Sciatic nerve (tissue), 2 donors: ENCODE measurements around the gene USP5. TPM values are rescaled to one million over a fixed set of nuclear protein-coding genes. Genes with fewer than 3 reads are reported as not detected.
"Not testable (repeated sequence)": the region's sequence is repeated elsewhere in the genome, so short reads cannot be mapped to it uniquely, and the experiment has no call there.

ENCODE experiments used
- ATAC-seq: fragments of 200-7000 bp; cut with Tn5 transposase; one replicate; pipeline ENCODE4 v1.9.1; 2020; ENCODE audit warnings: mild to moderate bottlenecking, moderate library complexity
- DNase-seq: peaks from one replicate; pipeline ENCODE4 v3.0.0-alpha.2; 2020; ENCODE audit warnings: low spot score
- intact Hi-C: fragments of 100-400 bp; cut with DNase I; formaldehyde crosslinking; loops from one replicate; pipeline ENCODE4 v1.14.2; 2022
- total RNA-seq: library from RNA; stranded (reverse); fragmentation: NEBNext Ultra II Directional; extraction: Animal tissue kit (Norgen Biotek cat#: 25700); gene quantifications from one replicate; pipeline ENCODE4 v1.2.1, GENCODE V29; 2021
- donor health status: DM: no; HTN: no; CAD: no.
- donor health status: DM: no; HTN: no; CAD: no.

Gene USP5
- total RNA-seq, 1 donor from 2014 or later: 70.1 TPM

GRCh38 chr12:6894321-6894720 lies 42.4 kb downstream of the USP5 start:
- DNase-seq: no peak
- intact Hi-C loops: no loop called here
- ATAC-seq: no peak

GRCh38 chr12:6896846-6897435 lies 45.0 kb downstream of the USP5 start:
- ATAC-seq (no peak), DNase-seq (no peak)
- intact Hi-C loops: no loop called here

- intact Hi-C loops: no loop called here
- DNase-seq: no peak
- no peak for ATAC-seq
These were observed 47.5 kb downstream of the USP5 start for GRCh38 chr12:6899427-6899826.

GRCh38 chr12:6899837-6900519 lies 48.0 kb downstream of the USP5 start:
- peak; percentile 78 for DNase-seq
- intact Hi-C loops: no loop called here
- ATAC-seq: no peak

GRCh38 chr12:6902448-6902847 lies 50.5 kb downstream of the USP5 start:
- intact Hi-C loops: no loop called here
- no peak for ATAC-seq
- no peak for DNase-seq

GRCh38 chr12:6903722-6904121 lies 51.8 kb downstream of the USP5 start:
- no peak for ATAC-seq
- intact Hi-C loops: no loop called here
- no peak for DNase-seq

GRCh38 chr12:6904280-6905276 lies 52.6 kb downstream of the USP5 start, which contains the start of gene LRRC23:
Gene LRRC23, plus strand, starts transcription at chr12:6904822. Its CDS starts 812 bp downstream, at chr12:6905634.
- intact Hi-C loops: no loop called here

GRCh38 chr12:6905414-6906040 lies 53.6 kb downstream of the USP5 start:
- intact Hi-C loops: no loop called here

More at GRCh38 chr12:6904280-6905276, 52.6 kb downstream of the USP5 start, which contains the start of gene LRRC23:
- DNase-seq (peak; percentile 99), ATAC-seq (peak; percentile 98)

GRCh38 chr12:6908141-6908540 lies 56.2 kb downstream of the USP5 start:
- ATAC-seq, intact Hi-C loops, DNase-seq: not testable (repeated sequence)

More at GRCh38 chr12:6905414-6906040, 53.6 kb downstream of the USP5 start:
- no peak for ATAC-seq
- no peak for DNase-seq

GRCh38 chr12:6909421-6910145 lies 57.6 kb downstream of the USP5 start:
- no peak for DNase-seq
- intact Hi-C loops: no loop called here

GRCh38 chr12:6912164-6912935 lies 60.4 kb downstream of the USP5 start:
- no peak for DNase-seq
- ATAC-seq: no peak
- intact Hi-C loops: no loop called here

More at GRCh38 chr12:6909421-6910145, 57.6 kb downstream of the USP5 start:
- ATAC-seq: no peak

- intact Hi-C loops: no loop called here
- ATAC-seq (peak; percentile 90), DNase-seq (peak; percentile 89)
These were observed 62.4 kb downstream of the USP5 start, which contains the start of gene ENO2 for GRCh38 chr12:6914246-6914946. Gene ENO2, plus strand, starts transcription at chr12:6914580. Its CDS starts 1,253 bp downstream, at chr12:6915833.

GRCh38 chr12:6914947-6915788 lies 63.2 kb downstream of the USP5 start:
- intact Hi-C loops: no loop called here
- DNase-seq (no peak), ATAC-seq (peak; percentile 21)

GRCh38 chr12:6915789-6916285 lies 63.9 kb downstream of the USP5 start:
- DNase-seq (no peak), ATAC-seq (no peak)
- intact Hi-C loops: no loop called here
